ENCODE results near the gene SULT1A2.

DNA sequence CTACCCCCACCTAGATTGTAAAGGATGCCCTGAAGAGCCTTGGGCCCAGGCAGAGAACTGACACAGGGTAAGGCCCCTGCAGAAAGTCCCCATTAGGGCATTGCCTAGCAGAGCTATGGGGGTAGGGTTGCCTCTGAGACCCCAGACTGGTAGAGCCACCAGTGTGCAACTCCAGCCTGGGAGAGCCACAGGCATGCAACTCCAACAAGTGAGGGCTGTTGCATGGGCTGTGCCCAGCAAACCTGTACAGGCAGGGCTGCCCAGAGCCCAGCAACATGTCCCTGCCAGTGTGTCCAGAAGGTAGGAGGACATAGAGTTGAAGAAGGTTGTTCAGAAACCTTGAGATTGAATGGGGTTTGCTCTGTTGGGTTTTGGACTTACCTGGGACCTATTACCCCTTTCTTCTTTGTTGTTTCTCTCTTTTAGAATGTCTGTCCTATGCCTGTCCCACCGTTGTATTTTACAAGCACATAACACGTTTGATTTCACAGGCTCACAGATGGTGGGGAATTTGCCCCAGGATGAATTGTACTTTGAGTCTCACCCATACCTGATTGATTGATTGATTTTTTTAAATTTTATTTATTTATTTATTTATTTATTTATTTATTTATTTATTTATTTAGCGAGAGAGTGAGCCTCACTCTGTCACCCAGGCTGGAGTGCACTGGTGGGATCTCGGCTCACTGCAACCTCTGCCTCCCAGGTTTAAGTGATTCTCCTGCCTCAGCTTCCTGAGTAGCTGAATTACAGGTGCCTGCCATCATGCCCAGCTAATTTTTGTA lies 26.7 kb downstream of the SULT1A2 start:
- TF ChIP-seq, protein P1, sequence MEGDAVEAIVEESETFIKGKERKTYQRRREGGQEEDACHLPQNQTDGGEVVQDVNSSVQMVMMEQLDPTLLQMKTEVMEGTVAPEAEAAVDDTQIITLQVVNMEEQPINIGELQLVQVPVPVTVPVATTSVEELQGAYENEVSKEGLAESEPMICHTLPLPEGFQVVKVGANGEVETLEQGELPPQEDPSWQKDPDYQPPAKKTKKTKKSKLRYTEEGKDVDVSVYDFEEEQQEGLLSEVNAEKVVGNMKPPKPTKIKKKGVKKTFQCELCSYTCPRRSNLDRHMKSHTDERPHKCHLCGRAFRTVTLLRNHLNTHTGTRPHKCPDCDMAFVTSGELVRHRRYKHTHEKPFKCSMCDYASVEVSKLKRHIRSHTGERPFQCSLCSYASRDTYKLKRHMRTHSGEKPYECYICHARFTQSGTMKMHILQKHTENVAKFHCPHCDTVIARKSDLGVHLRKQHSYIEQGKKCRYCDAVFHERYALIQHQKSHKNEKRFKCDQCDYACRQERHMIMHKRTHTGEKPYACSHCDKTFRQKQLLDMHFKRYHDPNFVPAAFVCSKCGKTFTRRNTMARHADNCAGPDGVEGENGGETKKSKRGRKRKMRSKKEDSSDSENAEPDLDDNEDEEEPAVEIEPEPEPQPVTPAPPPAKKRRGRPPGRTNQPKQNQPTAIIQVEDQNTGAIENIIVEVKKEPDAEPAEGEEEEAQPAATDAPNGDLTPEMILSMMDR (IDR thresholded peaks at IDR 0.05): no peak
- TF ChIP-seq POLR2A (IDR thresholded peaks at IDR 0.05): no peak
